SK-N-SH treated with all-trans-retinoic acid at 6 μM for 48 hours (cell line): Measurements from ENCODE around the gene TRPV3.

ENCODE experiments used
- ARNTL ChIP-seq: fragments of 450-650 bp; formaldehyde crosslinking; IDR thresholded peaks from 2 replicates; pipeline ENCODE4 v1.5.0; 2020; ENCODE audit warnings: low read depth, mild to moderate bottlenecking, moderate library complexity, borderline replicate concordance
- BACH2 ChIP-seq: fragments of 250-450 bp; sonication (Bioruptor Pico); IDR thresholded peaks from 2 replicates; pipeline ENCODE4 v1.9.0; 2021; ENCODE audit warnings: mild to moderate bottlenecking, borderline replicate concordance
- CREB5 ChIP-seq: fragments of 250-450 bp; sonication (Bioruptor Pico); IDR thresholded peaks from 2 replicates; pipeline ENCODE4 v1.5.1; 2020; ENCODE audit warnings: low read depth, mild to moderate bottlenecking, moderate library complexity
- GLIS3 ChIP-seq: fragments of 250-450 bp; sonication (Bioruptor Pico); IDR thresholded peaks from 2 replicates; pipeline ENCODE4 v1.5.0; 2020; ENCODE audit warnings: mild to moderate bottlenecking, moderate library complexity
- ISL1 ChIP-seq: fragments of 250-450 bp; sonication (Bioruptor Pico); IDR thresholded peaks from 2 replicates; pipeline ENCODE4 v2.1.2; 2022; ENCODE audit warnings: mild to moderate bottlenecking, moderate library complexity
- OSR1 ChIP-seq: fragments of 250-450 bp; sonication (Bioruptor Pico); IDR thresholded peaks from 2 replicates; pipeline ENCODE4 v1.8.0; 2022; ENCODE audit warnings: moderate library complexity, mild to moderate bottlenecking, inconsistent platforms
- PATZ1 ChIP-seq: fragments of 250-450 bp; sonication (Bioruptor Pico); IDR thresholded peaks from 2 replicates; pipeline ENCODE4 v1.8.0; 2020; ENCODE audit warnings: mild to moderate bottlenecking, moderate library complexity, borderline replicate concordance
- POU6F1 ChIP-seq: fragments of 250-450 bp; sonication (Bioruptor Pico); IDR thresholded peaks from 2 replicates; pipeline ENCODE4 v1.8.0; 2021; ENCODE audit warnings: low read depth, mild to moderate bottlenecking, moderate library complexity, borderline replicate concordance
- PPARA ChIP-seq: fragments of 250-450 bp; sonication (Bioruptor Pico); IDR thresholded peaks from 2 replicates; pipeline ENCODE4 v1.5.0; 2020; ENCODE audit warnings: mild to moderate bottlenecking, borderline replicate concordance
- RARB ChIP-seq: fragments of 250-450 bp; sonication (Bioruptor Pico); IDR thresholded peaks from 2 replicates; pipeline ENCODE4 v1.8.0; 2021; ENCODE audit warnings: mild to moderate bottlenecking, moderate library complexity
- SNAI2 ChIP-seq: fragments of 250-450 bp; sonication (Bioruptor Pico); IDR thresholded peaks from 2 replicates; pipeline ENCODE4 v1.5.0; 2020; ENCODE audit warnings: mild to moderate bottlenecking, moderate library complexity
- TOX ChIP-seq: fragments of 250-450 bp; sonication (Bioruptor Pico); IDR thresholded peaks from 2 replicates; pipeline ENCODE4 v1.8.0; 2021; ENCODE audit warnings: mild to moderate bottlenecking, moderate library complexity, borderline replicate concordance
- ZFP30 ChIP-seq: fragments of 450-650 bp; formaldehyde crosslinking; IDR thresholded peaks from 2 replicates; pipeline ENCODE4 v1.5.0; 2022; ENCODE audit warnings: mild to moderate bottlenecking, moderate library complexity
- TF ChIP-seq, protein P1 (sequence below): fragments of 250-450 bp; sonication (Bioruptor Pico); IDR thresholded peaks from 2 replicates; pipeline ENCODE4 v1.5.1; 2021; ENCODE audit warnings: mild to moderate bottlenecking, moderate library complexity

DNA sequence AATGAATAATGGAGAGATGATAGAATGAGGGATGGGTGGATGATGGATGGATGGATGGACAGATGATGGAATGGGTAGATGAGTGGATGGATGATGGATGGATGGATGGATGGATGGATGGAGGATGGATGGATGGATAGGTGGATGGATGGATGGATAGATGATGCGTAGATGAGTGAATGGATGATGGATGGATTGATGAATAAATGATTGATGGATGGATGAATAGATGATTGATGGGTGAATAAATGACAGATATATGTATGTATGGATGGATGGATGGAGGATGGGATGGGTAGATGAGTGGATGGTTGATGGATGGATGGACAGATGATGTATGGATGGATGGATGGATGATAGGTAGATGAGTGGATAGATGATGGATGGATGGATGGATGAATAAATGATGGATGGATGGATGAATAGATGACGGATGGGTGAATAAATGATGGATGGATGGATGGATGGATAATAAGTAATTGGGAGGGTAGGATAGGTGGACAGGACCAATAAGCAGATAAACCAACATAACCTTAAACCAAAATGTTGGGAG lies 7.9 kb downstream of the TRPV3 start:
- no peak for TF ChIP-seq OSR1 (CRISPR knock-in tag)
- TF ChIP-seq ISL1 = no peak
- no peak for TF ChIP-seq PATZ1 (CRISPR knock-in tag)
- TF ChIP-seq CREB5 (CRISPR knock-in tag) = no peak
- no peak for TF ChIP-seq GLIS3
- TF ChIP-seq ZFP30 = no peak
- no peak for TF ChIP-seq BACH2
- no peak for TF ChIP-seq PPARA (CRISPR knock-in tag)
- no peak for TF ChIP-seq POU6F1 (CRISPR knock-in tag)
- no peak for TF ChIP-seq SNAI2 (CRISPR knock-in tag)
- no peak for TF ChIP-seq TOX (CRISPR knock-in tag)
- TF ChIP-seq RARB (CRISPR knock-in tag) = no peak
- TF ChIP-seq, protein P1, sequence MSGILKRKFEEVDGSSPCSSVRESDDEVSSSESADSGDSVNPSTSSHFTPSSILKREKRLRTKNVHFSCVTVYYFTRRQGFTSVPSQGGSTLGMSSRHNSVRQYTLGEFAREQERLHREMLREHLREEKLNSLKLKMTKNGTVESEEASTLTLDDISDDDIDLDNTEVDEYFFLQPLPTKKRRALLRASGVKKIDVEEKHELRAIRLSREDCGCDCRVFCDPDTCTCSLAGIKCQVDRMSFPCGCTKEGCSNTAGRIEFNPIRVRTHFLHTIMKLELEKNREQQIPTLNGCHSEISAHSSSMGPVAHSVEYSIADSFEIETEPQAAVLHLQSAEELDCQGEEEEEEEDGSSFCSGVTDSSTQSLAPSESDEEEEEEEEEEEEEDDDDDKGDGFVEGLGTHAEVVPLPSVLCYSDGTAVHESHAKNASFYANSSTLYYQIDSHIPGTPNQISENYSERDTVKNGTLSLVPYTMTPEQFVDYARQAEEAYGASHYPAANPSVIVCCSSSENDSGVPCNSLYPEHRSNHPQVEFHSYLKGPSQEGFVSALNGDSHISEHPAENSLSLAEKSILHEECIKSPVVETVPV = no peak
- TF ChIP-seq ARNTL (CRISPR knock-in tag) = no peak
